DMS79 (cell line): ENCODE results near the gene LILRB3.
"Not testable (repeated sequence)": the region's sequence is repeated elsewhere in the genome, so short reads cannot be mapped to it uniquely, and the experiment has no call there.

ENCODE experiments used
- DNase-seq: peaks from one replicate; lab custom pipeline; 2025; lab: John Stamatoyannopoulos, UW

Gene LILRB3

DNA sequence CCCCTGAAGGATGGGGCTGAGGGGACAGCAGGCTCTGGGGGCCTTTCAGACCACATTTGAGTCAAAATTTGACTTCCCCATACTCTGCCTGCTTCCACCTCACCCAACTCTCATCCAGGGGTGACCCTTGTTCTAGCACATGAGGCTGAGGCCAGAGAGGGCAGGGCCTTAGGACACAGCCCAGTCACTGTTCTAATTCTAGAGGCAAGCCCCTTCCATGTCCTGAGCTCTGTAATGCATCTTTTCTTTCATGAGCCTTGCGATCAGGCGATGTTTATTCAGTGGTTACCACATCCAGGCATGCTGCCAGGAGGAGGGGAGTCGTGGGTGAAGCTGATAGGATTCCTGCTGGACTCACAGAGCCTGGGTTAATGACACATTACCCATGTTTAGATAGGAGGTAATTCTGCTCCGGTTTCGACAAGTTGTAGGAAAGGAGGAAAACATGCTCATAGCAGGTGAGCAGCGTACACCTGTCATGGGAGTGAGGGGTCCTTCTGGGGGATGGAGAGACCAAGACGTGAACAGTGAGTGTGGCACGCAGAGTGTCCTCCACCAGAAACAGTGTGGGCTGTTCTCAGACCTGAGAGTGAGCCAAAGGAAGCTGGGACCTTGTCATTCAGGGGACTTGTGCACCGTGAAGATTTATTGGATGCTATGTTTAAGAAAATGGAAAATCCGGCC is 12.9 kb downstream of the LILRB3 start:
- DNase-seq: peak; percentile 97

DNA sequence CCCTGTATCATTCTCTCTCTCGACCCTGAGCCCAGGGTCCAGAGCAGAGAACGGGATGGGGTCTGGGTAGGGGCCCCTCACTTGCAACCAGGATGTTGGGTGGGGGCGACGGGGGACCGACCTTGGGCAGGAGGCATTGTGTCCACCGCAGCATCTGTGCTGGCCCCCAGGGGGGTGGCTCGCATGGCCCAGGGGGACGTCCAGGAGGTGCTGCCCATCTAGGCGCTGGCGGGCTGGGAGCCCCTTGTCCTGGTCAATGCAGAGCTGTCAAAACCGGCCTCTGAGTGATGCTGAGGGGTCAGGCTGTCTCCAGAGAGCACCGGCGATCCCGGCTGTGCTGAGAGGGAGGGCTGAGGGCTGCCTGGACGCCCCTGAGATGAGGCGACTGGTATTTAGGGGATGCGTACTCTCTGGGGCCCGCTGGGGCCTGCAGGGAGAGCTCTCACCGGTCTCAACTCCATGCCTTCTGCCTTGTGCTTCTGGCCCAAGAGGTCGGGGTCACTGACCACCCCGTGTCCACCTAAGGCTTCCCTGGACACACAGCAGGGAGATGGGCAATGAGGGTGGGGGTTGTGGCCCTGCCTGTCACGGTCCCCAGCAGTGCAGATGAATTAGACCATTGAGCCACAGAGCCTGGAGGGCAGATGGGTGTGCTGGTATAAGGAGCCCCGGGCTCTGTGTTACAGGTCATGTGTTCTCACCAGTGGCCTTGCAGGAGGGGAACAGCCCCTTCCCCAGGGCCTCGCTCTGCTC is 13.6 kb downstream of the LILRB3 start:
- DNase-seq: no peak

DNA sequence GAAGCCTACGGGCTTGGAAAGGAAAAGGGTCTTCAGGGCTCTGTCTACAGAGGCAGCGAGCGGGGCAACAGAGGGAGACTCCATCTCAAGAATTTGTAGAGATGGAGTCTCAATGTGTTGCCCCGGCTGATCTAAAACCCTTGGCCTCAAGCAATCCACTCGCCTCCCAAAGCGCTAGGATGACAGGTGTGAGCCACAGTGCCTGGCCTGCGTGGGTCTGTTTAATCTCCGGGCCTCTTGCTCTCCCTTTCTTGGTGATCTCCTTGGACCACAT is 14.1 kb downstream of the LILRB3 start:
- no peak for DNase-seq

DNA sequence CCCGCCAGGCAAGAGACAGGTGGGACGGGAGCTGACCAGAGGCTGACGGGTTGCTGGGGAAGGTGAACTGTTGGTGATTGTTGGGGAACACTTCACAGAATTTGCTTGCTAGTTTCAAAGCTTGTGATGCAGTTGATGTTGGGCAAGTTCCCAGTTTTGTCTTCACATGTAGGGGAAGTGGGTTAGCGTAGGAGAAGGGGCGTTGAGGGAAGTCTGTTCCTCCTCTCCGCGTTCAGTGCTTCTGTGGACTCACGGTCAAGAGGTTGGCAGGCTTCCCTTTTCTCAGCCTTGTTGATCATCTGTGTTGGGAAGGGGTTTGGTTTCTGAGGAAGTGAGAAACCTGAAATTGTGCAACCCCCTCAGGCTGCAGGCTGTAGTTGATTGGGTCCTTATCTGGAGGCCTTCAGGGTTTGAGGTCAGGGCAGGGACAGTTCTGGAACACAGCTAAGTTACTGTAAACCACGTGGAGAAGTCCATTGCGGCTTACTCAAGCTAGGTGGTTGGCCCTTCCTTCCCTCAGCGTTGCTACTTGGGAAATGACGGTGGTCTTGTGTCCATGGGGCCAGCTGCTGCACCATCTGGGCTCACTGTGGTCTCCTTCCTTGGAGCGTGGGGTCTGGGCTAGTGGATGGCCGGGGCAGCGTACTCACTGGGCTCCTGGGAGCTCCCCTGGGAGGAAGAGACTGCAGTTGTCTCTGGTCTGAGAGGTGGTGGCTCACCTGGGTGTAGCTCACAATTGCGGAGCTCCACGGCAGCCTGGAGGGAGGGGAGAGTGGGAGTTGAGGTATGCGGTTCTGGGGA is 14.6 kb downstream of the LILRB3 start:
- DNase-seq: no peak

DNA sequence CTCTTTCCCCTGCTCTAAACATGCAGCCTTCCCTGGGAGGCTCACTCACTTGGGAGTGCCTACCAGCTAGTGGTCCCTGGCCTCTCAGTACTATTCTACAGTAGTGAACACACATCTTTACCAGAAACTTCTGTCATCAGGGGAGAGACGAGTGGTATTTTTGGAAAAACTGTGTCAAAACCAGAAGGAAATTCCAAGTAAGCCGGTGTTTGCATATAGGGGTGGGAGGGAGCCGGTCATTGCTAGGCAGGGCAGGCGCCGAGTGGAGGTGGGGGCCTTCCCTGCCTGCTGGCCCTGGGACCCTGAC is 15.2 kb downstream of the LILRB3 start:
- DNase-seq: no peak

DNA sequence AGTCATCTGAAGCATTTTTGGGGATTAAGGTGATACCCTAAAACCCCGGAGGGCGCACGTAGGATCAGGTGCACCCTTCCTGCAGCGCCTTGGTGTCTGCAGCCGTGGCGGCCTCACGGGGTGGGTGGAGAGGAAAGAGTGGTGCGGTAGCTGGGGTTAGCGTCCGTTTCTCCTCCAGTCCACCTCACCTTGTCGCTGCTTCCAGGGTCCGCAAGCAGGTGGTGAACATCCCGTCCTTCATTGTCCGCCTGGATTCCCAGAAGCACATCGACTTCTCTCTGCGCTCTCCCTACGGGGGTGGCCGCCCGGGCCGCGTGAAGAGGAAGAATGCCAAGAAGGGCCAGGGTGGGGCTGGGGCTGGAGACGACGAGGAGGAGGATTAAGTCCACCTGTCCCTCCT is 15.6 kb downstream of the LILRB3 start:
- DNase-seq: not testable (repeated sequence)

DNA sequence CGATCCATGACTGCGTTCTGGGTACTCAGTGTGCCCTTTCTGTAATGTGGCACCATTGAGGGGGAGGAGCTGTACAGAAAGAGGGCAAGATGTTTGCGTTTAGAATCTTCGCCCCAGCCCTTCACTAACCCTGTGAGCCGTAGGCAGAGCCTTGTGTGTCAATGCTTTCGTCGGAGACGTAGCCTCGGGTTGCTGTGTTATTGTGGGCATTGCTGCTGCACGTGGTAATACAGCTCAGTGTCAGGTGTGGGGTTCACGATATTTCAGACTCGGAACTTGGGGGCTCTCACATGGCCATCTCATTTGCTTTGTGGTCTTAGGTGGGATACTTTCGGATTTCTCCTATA is 16.0 kb downstream of the LILRB3 start:
- DNase-seq: no peak

DNA sequence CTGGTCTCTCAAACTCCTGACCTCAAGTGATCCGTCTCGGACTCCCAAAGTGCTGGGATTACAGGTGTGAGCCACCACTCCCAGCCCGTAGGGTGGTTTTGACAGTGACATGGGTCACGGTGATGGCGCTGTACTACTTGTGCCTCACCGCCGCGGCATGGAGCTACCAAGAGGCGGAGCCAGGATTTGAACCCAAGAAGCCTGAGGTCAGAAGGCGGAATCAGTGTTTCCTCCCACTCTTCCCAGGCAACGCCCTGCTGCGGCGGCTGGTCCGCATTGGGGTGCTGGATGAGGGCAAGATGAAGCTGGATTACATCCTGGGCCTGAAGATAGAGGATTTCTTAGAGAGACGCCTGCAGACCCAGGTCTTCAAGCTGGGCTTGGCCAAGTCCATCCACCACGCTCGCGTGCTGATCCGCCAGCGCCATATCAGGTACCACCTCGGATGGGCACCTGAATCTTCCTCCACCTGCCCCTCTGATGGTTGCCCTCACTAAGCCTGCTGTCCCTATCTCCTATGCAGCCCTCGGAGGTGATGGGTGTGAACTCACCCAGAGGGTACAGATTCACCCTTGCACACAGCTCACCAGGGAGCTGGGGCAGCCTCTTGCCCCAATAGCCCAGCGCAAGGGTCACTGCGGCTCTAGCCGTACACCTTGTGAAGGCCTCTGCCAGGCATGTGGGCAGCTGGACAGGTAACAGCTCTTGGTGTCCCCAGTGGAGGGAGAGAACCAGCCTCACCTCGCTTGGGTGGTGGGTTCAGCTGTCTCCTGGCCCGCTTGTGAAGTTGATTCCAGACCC is 16.6 kb downstream of the LILRB3 start:
- no peak for DNase-seq

DNA sequence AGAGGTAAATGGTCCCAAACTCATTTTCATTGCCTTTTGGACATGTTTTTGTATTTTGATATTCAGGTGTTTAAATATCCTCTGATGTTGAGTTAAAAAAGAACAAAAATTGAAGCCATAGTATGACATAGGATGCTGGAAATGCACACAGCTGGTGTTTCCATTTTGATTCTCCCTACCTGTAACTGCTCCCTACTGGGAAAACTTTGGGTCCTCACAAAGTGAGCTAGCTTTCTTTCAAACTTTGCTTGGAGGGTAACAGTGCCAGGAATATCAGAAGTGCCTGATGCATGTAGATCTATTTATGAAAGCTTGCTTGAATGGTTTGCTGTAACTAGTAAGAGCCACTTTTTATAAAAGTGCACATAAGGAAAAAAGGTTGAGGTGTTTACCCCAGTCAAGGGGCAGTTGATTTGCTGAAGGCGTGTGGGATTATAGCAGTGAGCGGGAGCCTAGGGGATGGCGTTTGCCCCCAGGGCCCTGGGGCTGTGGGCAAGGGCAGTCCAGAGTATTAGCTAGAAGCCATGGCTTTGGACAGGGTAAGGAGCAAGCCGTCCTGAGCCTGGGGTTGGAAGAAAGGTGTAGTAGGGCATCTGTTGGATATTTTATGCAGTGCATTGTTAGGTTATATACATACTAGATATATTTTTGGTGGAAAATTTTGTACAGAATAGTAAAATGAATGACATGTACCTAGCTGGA is 17.9 kb downstream of the LILRB3 start:
- no peak for DNase-seq

DNA sequence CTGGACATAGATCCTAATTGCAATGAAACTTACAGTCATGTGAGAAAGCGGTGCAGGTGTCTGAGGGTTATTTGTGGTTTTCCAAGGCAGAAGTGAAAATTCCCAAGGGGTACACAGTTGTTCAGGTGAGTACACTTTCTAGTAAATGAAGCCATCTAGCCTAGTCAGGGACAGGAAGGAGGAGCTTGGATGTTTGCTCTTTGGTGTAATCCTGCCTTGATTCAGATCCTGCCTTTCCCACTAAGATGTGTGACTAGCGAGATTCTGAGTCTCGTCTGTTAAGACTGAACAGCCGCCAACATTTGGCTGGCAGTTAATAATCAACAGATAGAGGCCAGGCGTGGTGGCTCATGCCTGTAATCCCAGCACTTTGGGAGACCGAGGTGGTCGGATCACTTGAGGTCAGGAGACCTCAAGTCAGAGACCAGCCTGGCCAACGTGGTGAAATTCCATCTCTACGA is 19.6 kb downstream of the LILRB3 start:
- DNase-seq: no peak

DNA sequence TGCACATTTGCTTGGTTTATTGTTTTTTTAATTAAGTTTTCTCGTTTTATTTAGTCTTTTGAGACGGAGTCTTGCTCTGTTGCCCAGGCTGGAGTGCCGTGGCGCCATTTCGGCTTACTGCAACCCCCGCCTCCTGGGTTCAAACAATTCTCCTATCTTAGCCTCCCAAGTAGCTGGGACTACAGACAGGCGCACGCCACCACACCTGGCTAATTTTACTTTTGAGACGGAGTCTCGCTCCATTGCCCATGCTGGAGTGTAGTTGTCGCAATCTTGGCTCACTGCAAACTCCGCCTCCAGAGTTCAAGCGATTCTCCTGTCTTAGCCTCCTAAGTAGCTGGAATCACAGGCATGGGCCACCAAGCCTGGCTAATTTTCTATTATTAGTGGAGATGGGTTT is 20.8 kb downstream of the LILRB3 start:
- DNase-seq: no peak

DNA sequence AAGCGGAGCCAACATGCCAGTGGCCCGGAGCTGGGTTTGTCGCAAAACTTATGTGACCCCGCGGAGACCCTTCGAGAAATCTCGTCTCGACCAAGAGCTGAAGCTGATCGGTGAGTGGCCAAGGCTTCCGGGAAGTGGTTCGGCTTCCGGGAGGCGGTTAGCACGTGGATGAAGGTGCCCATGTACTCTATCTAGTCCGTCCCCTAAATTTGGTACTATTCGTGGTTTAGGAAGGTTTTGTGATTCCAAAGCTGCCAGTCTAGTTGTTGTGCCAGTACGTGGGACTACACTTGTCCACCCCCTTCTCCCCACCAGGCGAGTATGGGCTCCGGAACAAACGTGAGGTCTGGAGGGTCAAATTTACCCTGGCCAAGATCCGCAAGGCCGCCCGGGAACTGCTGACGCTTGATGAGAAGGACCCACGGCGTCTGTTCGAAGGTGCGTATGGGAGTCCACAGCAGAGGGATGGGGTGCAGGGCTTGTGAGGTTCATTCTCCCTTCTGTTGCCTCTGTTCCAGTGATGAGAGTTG is 21.6 kb downstream of the LILRB3 start:
- DNase-seq: no peak

DNA sequence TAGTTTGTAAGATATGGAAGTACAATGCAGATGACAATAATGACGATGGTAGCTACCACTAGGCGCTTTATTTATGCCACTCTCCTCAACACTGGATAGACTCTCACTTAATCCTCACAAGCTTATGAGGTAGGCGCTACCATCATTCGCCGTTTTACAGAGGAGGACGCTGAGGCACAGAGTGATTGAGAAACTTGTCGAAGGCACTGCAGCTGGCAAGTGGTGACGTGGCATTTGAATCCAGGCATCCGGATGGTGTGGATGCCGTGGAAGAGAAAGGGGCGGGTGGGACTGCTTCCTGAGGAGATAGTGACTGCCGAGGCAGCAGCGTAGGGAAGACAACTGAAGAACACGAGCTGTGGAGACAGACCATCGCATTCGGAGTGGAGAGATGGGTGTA is 23.4 kb downstream of the LILRB3 start:
- DNase-seq: no peak

DNA sequence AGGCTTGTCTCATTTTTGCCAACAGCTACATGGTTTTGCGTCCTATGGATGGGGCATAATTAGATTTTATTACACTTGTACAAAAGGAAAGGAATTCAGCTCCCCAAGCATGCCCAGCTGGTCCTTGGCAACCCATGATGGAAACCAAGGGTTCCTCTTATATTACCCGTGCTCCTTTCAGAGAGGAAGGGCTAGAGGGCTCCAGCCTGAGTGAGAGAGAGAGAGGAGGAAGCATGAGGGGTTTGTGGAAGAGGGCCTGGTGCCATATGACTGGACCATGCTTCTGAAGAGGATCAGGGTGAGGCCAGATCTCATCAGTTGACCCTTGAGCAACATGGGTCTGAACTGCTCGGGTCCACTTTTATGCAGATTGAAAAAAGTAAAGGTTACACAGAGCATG is 25.7 kb downstream of the LILRB3 start:
- DNase-seq: no peak

DNA sequence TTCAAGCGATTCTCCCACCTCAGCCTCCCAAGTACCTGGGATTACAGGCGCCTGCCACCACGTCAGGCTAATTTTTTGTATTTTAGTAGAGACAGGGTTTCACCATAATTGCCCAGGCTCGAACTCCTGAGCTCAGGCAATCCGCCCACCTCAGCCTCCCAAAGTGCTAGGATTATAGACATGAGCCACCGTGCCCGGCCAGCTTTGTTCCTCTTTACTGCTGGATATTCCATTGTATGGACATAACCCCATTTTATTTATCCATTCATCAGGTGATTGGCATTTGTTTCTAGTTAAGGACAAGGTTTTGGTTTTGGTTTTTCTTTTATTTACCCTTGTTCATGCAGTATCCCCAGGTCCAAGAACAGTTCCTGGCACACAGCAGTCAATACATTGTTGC is 26.3 kb downstream of the LILRB3 start:
- DNase-seq: no peak

DNA sequence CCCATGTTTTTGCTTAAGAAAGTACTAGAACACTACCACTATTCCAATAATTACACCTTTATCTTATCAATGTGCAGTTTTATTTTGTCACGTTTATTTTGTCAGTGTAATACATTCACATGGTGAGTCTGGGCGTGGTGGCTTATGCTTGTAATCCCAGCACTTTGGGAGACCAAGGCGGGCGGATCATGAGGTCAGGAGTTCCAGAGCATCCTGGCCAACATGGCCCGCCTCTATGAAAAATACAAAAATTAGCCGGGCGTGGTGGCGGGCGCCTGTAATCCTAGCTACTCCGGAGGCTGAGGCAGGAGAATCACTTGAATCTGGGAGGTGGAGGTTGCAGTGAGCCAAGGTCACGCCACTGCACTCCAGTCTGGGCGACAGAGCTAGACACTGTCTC is 28.3 kb downstream of the LILRB3 start:
- DNase-seq: not testable (repeated sequence)

DNA sequence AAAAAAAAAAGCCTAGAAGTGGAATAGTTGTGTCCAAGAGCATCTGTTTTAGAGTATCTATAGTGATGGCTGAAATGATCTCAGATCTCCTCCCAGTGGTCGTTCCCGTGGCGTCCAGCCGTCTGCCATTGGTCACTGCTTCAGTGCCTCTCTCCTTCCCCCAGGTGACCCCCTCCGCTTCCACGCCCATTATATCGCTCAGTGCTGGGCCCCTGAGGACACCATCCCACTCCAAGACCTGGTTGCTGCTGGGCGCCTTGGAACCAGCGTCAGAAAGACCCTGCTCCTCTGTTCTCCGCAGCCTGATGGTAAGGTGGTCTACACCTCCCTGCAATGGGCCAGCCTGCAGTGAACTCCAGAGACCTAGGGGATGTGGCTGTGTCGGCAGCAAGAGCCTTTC is 29.8 kb downstream of the LILRB3 start:
- DNase-seq: no peak

DNA sequence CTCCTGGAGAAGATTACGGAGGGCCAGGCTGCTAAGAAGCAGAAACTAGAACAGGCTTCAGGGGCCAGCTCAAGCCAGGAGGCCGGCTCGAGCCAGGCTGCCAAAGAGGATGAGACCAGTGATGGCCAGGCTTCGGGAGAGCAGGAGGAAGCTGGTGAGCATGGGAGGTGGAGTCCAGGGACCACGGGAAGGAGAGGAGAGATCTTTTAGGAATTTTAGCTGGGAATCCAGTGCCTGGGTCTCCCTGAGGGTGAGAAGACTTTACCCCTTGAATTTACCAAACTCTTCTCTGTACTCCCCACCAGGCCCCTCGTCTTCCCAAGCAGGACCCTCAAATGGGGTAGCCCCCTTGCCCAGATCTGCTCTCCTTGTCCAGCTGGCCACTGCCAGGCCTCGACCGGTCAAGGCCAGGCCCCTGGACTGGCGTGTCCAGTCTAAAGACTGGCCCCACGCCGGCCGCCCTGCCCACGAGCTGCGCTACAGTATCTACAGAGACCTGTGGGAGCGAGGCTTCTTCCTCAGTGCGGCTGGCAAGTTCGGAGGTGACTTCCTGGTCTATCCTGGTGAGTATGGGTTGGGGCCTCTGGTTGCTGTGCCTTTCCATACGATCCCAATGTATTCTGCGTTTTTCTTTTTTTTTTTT is 30.9 kb downstream of the LILRB3 start:
- DNase-seq: no peak

DNA sequence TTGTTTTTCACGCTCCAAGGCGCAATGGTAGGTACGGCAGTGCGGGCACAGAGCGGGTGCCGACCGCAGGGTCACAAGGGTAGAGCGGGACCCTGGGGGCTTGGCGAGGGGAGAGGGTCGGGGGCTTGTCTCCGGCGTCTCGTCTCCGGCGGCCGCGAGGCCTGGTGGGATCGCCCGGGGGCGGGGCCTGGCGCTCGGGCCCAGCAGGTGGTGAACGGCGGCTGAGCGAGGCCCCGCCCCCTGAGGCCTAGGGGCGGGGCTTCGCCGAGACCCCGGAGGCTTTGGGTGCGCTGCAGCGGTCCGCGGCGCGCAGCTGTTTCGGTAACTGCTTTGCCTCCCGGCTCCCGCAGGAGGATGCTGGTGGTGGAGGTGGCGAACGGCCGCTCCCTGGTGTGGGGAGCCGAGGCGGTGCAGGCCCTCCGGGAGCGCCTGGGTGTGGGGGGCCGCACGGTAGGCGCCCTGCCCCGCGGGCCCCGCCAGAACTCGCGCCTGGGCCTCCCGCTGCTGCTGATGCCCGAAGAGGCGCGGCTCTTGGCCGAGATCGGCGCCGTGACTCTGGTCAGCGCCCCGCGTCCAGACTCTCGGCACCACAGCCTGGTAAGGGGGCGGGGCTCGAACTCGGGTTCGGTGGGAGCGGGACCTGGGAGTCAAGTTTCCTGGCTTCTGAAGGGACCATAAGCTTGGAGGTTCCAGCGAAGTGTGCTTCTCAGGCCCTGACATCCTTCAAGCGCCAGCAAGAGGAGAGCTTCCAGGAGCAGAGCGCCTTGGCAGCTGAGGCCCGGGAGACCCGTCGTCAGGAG is 31.6 kb downstream of the LILRB3 start, which contains the start of gene TSEN34:
TSS of gene TSEN34 (plus strand) at position 298 of the 800 bp plus-strand sequence. CDS start at position 355, 57 bp downstream.
- peak; percentile 69 for DNase-seq

DNA sequence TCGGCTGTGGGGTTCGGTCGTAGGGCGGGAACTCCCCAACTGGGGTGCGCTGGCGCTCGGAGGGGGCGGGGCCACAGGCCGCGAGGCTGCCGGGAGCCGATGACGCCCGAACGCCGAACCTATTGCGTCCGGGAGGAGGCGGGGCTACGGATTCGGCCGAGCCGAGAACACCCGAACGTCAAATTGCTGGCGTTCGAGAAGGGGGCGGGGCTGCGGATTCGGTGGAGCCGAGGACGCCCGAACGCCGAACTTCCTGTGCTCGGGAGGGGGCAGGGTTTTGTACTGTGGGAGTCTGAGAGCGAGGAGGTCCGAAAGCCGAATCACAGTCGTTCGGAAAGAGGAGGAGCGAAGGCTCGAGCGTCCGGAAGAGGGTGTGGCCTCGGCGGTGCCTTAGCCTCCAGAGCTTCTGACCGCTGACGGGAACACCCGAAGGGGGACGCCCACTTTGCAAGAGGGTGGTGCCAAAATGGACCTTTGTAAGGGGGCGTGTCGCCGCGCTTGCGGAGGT is 32.2 kb downstream of the LILRB3 start:
- peak; percentile 98 for DNase-seq
